Measurements from ENCODE around the gene PSMG1.

DNA sequence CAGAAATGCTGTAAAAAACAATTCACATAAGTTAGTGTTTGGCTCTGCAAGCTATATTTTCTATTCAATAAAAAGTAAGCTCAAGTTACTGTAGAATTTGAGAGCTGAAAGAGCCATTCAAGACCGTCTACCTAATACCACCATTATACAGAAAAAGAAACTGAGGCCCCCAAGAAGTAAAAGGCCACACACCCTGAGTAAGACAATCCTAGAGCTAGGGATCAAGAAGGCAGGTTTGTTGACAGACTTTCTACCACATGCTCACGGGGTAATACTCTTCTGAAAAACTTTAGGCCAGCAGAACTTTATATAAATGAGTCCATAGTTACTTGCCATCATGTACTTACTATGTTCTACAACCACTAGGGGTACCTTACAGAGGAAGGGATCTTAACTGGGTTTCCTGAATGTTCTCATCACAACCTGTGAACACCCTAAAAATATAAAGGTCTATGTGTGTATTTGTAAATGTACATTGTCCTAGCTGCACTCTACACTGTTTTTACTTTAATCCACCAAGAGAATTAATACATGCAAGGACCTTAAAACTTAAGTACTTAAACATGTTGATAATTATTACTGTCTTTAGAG lies 2.7 kb downstream of the PSMG1 start:
- TF ChIP-seq, protein P1, sequence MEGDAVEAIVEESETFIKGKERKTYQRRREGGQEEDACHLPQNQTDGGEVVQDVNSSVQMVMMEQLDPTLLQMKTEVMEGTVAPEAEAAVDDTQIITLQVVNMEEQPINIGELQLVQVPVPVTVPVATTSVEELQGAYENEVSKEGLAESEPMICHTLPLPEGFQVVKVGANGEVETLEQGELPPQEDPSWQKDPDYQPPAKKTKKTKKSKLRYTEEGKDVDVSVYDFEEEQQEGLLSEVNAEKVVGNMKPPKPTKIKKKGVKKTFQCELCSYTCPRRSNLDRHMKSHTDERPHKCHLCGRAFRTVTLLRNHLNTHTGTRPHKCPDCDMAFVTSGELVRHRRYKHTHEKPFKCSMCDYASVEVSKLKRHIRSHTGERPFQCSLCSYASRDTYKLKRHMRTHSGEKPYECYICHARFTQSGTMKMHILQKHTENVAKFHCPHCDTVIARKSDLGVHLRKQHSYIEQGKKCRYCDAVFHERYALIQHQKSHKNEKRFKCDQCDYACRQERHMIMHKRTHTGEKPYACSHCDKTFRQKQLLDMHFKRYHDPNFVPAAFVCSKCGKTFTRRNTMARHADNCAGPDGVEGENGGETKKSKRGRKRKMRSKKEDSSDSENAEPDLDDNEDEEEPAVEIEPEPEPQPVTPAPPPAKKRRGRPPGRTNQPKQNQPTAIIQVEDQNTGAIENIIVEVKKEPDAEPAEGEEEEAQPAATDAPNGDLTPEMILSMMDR (IDR thresholded peaks at IDR 0.05; ENCODE audit: insufficient read depth, low read depth, low read length), result peak; percentile 26
- no peak for TF ChIP-seq EZH2 (IDR thresholded peaks at IDR 0.05; ENCODE audit: insufficient read depth, low read length)

All from astrocyte (in vitro differentiated cells and primary cell).